Transverse colon (tissue), 4 donors: Measurements from ENCODE around the gene RNU1-4.
"Not testable (repeated sequence)": the region's sequence is repeated elsewhere in the genome, so short reads cannot be mapped to it uniquely, and the experiment has no call there.

Experiments
- EP300 ChIP-seq: sonication (generic); formaldehyde crosslinking; IDR thresholded peaks from one replicate; pipeline ENCODE4 v1.6.1; 2017; ENCODE audit warnings: antibody characterized with exemption, low read depth
- POLR2A ChIP-seq: fragments of 450-650 bp; IDR thresholded peaks from one replicate; pipeline ENCODE4 v1.6.1; 2016; ENCODE audit warnings: antibody characterized with exemption, mild to moderate bottlenecking, moderate library complexity
- POLR2AphosphoS5 ChIP-seq, 3 donors: sonication (generic); formaldehyde crosslinking; IDR thresholded peaks; one replicate each; pipeline ENCODE4 v1.6.1; 2016; ENCODE audit warnings: antibody characterized with exemption in 3 of 3
- TF ChIP-seq, protein P1 (sequence below), 5 experiments: fragments of 200-600 bp in 3 of 5; fragments of 450-650 bp in 2 of 5; sonication (generic) in 3 of 5; IDR thresholded peaks; 1 replicate in 2 of 5; 2 replicates in 3 of 5; pipeline ENCODE4 v1.5.1; 2016 to 2017; ENCODE audit warnings: antibody characterized with exemption in 5 of 5, inconsistent platforms in 3 of 5, mild to moderate bottlenecking in 2 of 5, moderate library complexity in 1 of 5

DNA sequence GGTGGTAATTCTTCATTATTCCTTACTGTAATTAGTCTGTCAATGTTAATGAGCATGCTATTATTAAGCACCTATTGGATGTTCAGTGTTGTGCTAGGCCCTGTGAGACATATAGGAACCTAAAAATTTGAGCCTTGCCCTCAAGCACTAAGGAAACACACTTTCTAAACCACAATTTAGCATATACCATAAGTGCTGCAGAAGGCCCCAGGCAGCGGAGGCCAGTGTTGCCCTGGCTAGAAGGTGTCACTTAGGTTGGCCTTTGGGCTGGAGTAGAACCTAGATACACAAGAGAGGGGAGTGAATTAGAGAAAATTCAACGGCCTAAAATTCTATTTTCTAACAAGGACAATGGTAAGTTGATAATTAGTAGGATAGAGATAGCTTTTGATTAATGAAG is 44.6 kb downstream of the RNU1-4 start:
- TF ChIP-seq, protein P1, sequence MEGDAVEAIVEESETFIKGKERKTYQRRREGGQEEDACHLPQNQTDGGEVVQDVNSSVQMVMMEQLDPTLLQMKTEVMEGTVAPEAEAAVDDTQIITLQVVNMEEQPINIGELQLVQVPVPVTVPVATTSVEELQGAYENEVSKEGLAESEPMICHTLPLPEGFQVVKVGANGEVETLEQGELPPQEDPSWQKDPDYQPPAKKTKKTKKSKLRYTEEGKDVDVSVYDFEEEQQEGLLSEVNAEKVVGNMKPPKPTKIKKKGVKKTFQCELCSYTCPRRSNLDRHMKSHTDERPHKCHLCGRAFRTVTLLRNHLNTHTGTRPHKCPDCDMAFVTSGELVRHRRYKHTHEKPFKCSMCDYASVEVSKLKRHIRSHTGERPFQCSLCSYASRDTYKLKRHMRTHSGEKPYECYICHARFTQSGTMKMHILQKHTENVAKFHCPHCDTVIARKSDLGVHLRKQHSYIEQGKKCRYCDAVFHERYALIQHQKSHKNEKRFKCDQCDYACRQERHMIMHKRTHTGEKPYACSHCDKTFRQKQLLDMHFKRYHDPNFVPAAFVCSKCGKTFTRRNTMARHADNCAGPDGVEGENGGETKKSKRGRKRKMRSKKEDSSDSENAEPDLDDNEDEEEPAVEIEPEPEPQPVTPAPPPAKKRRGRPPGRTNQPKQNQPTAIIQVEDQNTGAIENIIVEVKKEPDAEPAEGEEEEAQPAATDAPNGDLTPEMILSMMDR (IDR thresholded peaks at IDR 0.05): not testable (repeated sequence)
- TF ChIP-seq POLR2A; EP300; POLR2AphosphoS5 (IDR thresholded peaks at IDR 0.05): not testable (repeated sequence)
